Left lung (tissue), 10 donors: Measurements from ENCODE around the gene LRRK1. TPM values are rescaled to one million over a fixed set of nuclear protein-coding genes. Genes with fewer than 3 reads are reported as not detected.
A peak's percentile ranks its signal among the peaks of the same experiment; 100 is the strongest.

Experiments
- ATAC-seq: fragments of 200-7000 bp; cut with Tn5 transposase; one replicate; pipeline ENCODE4 v1.9.1; 2020; ENCODE audit warnings: moderate library complexity
- DNase-seq, 4 donors: peaks; one replicate each; pipeline ENCODE4 v3.0.0-alpha.2; 2013 to 2020
- H3K27ac ChIP-seq, 2 donors: fragments of 200-600 bp; sonication (generic) in 1 of 2; one replicate each; pipeline versions ENCODE4 v1.5.0 to v1.8.0; 2020 to 2021
- H3K27me3 ChIP-seq, 2 donors: fragments of 200-600 bp; sonication (generic) in 1 of 2; one replicate each; pipeline versions ENCODE4 v1.5.0 to v1.8.0; 2020 to 2021
- H3K36me3 ChIP-seq, 2 donors: fragments of 200-600 bp; sonication (generic) in 1 of 2; one replicate each; pipeline versions ENCODE4 v1.5.0 to v1.8.0; 2020 to 2021
- H3K4me1 ChIP-seq, 2 donors: fragments of 200-600 bp; one replicate each; pipeline ENCODE4 v1.8.0; 2021
- H3K4me3 ChIP-seq, 2 donors: fragments of 200-600 bp; sonication (generic) in 1 of 2; one replicate each; pipeline versions ENCODE4 v1.5.0 to v1.8.0; 2020 to 2021; ENCODE audit warnings: mild to moderate bottlenecking in 1 of 2
- H3K9me3 ChIP-seq, 2 donors: fragments of 200-600 bp; sonication (generic) in 1 of 2; one replicate each; pipeline versions ENCODE4 v1.5.0 to v1.8.0; 2020 to 2021
- intact Hi-C, 2 donors: fragments of 100-400 bp; cut with DNase I; formaldehyde crosslinking; loops; one replicate each; pipeline versions ENCODE4 v1.11.2 to v1.14.2; 2022
- polyA plus RNA-seq, 6 donors: library from polyadenylated mRNA; unstranded; fragments of 120-200 nt; gene quantifications; one replicate each; pipeline ENCODE4 v1.2.1, GENCODE V29; 2013; ENCODE audit not compliant: insufficient read length in 6 of 6
- total RNA-seq, 2 donors: library from RNA; stranded (reverse); fragmentation: NEBNext Ultra II Directional; extraction: Animal tissue kit (Norgen Biotek cat#: 25700); gene quantifications; one replicate each; pipeline ENCODE4 v1.2.1, GENCODE V29; 2021
- TF ChIP-seq, protein P1 (sequence below), 2 donors: fragments of 200-600 bp; sonication (generic) in 1 of 2; IDR thresholded peaks; one replicate each; pipeline versions ENCODE4 v1.5.0 to v1.8.0; 2021; ENCODE audit warnings: antibody characterized with exemption in 2 of 2
- donor health status: DM: no; HTN: yes; CAD: no.
- donor health status: DM: no; HTN: no; CAD: no.

Gene LRRK1
- total and polyA plus RNA-seq, 8 donors: 1.9 to 24.2 (median 3.0) TPM

GRCh38 chr15:101063212-101063611 lies 144.1 kb downstream of the LRRK1 start:
- Histone ChIP-seq H3K9me3 (no peaks in the 10 kb centered on the region), H3K27ac (no peak overlapping the region), H3K36me3 (peaks cover 0 to 96% of the 10 kb centered on the region in 2 donors), H3K4me1 (peaks cover under 1 to 5% of the 10 kb centered on the region in 2 donors), H3K4me3 (no peak overlapping the region), H3K27me3 (no peaks in the 10 kb centered on the region)
- ATAC-seq (no peak), DNase-seq (no peak)
- intact Hi-C loops: no loop called here
- TF ChIP-seq, protein P1, sequence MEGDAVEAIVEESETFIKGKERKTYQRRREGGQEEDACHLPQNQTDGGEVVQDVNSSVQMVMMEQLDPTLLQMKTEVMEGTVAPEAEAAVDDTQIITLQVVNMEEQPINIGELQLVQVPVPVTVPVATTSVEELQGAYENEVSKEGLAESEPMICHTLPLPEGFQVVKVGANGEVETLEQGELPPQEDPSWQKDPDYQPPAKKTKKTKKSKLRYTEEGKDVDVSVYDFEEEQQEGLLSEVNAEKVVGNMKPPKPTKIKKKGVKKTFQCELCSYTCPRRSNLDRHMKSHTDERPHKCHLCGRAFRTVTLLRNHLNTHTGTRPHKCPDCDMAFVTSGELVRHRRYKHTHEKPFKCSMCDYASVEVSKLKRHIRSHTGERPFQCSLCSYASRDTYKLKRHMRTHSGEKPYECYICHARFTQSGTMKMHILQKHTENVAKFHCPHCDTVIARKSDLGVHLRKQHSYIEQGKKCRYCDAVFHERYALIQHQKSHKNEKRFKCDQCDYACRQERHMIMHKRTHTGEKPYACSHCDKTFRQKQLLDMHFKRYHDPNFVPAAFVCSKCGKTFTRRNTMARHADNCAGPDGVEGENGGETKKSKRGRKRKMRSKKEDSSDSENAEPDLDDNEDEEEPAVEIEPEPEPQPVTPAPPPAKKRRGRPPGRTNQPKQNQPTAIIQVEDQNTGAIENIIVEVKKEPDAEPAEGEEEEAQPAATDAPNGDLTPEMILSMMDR (IDR thresholded peaks at IDR 0.05): no peak

DNA sequence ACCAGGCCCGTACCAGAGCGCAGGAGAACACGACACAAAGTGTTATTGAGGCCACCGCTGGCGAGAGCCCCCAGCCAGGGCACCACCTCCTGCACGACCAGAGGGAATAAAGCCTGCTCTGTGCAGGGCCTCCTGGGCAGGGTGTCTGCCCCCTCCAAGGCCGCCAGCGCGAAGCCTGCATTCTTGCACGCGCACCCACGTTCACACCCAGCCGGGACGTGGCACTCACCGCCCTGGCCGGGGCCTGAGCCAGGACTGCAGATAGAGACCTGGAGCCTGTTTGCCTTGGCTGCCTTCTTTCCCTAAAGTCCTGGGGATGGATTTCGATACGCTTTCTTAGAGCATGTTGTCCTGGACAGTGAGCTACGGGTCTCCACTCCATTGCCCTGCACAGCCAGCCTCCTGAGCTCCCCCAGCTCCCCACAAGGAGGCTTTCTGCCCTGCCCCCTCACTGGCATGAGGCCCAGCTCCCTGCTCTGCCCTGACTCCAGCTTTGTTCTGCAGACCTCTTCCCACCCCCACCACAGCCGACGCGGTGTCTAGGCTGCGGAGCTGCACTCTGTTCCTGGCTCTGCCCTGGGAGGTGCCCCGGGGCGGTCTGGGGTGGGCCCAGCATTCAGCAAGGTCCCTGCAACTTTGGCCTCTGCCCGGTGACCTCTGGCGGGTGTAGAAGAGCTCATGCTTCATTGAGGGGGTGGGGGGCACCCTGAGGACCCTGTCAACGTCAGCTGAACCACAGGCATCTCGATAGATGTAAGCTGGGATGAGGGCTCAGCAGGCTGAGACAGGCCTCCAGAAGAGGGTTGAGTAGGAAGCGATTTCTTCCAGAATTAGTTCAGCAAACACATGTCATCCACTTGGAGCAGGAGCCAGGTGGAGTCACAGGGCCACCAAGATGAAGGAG lies 145.0 kb downstream of the LRRK1 start:
- ATAC-seq: no peak
- DNase-seq: no peak
- Histone ChIP-seq H3K9me3 (no peaks in the 10 kb centered on the region), H3K36me3 (peaks cover 0 to 96% of the 10 kb centered on the region in 2 donors), H3K27ac (no peak overlapping the region), H3K4me1 (peaks cover 7 to 10% of the 10 kb centered on the region in 2 donors), H3K27me3 (no peaks in the 10 kb centered on the region), H3K4me3 (no peak overlapping the region)
- intact Hi-C loops: no loop called here
- TF ChIP-seq, protein P1 (IDR thresholded peaks at IDR 0.05): no peak

DNA sequence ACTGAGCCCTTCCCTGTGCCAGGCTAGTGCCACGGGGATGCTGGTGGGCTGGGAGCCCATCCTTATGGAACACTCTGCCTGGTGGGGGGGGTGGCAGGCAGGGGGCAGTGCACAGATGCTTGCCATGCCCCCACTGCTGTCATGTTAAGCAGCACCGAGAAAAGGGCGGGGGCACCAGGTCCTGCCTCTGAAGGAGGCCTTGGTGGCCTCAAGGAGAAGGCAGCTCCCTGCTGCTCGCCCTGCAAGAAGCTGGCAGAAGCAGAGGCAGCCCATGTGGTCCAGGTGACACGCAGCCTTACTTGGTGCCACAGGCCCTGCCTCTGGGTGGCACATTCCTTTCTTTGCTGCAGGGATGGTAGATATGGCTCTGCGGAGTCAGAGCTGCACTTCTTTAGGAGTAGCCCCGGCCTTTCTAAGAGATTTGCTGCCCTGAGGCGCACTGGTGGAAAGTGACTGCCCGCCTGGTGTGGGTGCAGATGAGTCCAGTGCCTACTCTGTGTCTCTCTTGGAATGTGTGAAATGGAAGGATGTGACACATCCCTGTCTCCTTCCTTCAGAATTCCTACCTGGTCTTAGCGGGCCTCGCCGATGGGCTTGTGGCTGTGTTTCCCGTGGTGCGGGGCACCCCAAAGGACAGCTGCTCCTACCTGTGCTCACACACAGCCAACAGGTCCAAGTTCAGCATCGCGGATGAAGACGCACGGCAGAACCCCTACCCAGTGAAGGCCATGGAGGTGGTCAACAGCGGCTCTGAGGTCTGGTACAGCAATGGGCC lies 145.8 kb downstream of the LRRK1 start:
- TF ChIP-seq, protein P1 (IDR thresholded peaks at IDR 0.05): no peak
- peaks cover 0 to 96% of the 10 kb centered on the region in 2 donors for H3K36me3 ChIP-seq
- DNase-seq (peak in 1 of 4 donors; percentile 11), ATAC-seq (no peak)
- H3K9me3 ChIP-seq: no peaks in the 10 kb centered on the region
- H3K4me1 ChIP-seq: peaks cover 10 to 15% of the 10 kb centered on the region in 2 donors
- H3K4me3 ChIP-seq: no peak overlapping the region
- intact Hi-C loops: no loop called here
- H3K27ac ChIP-seq: no peak overlapping the region
- H3K27me3 ChIP-seq: no peaks in the 10 kb centered on the region

DNA sequence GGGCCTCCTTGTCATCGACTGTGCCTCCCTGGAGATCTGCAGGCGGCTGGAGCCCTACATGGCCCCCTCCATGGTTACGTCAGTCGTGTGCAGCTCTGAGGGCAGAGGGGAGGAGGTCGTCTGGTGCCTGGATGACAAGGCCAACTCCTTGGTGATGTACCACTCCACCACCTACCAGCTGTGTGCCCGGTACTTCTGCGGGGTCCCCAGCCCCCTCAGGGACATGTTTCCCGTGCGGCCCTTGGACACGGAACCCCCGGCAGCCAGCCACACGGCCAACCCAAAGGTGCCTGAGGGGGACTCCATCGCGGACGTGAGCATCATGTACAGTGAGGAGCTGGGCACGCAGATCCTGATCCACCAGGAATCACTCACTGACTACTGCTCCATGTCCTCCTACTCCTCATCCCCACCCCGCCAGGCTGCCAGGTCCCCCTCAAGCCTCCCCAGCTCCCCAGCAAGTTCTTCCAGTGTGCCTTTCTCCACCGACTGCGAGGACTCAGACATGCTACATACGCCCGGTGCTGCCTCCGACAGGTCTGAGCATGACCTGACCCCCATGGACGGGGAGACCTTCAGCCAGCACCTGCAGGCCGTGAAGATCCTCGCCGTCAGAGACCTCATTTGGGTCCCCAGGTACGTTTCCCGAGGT lies 146.5 kb downstream of the LRRK1 start:
- TF ChIP-seq, protein P1 (IDR thresholded peaks at IDR 0.05): no peak
- H3K36me3 ChIP-seq: peaks cover 0 to 91% of the 10 kb centered on the region in 2 donors
- intact Hi-C loops: no loop called here
- H3K9me3 ChIP-seq: no peaks in the 10 kb centered on the region
- H3K27me3 ChIP-seq: no peaks in the 10 kb centered on the region
- H3K4me1 ChIP-seq: peaks cover 14 to 22% of the 10 kb centered on the region in 2 donors
- no peak for ATAC-seq
- DNase-seq: peak in 1 of 4 donors; percentile 29
- H3K4me3 ChIP-seq: no peak overlapping the region
- no peak overlapping the region for H3K27ac ChIP-seq
